Neural progenitor cell (in vitro differentiated cells): ENCODE results near the gene ANKMY1. TPM values are rescaled to one million over a fixed set of nuclear protein-coding genes. Genes with fewer than 3 reads are reported as not detected.

Source experiments
- DNase-seq: peaks from one replicate; pipeline ENCODE4 v3.0.0-alpha.2; 2016; ENCODE audit warnings: low spot score
- H2AFZ ChIP-seq: fragments of 200-600 bp; sonication (generic); replicated peaks from 2 replicates; pipeline ENCODE4 v1.6.1; 2016; ENCODE audit warnings: antibody characterized with exemption
- H3F3A ChIP-seq: fragments of 200-600 bp; sonication (generic); 2 replicates; pipeline ENCODE4 v1.6.1; 2016; ENCODE audit warnings: antibody characterized with exemption, low read depth
- H3K27ac ChIP-seq: fragments of 200-600 bp; sonication (generic); 2 replicates; pipeline ENCODE4 v1.5.1; 2016; ENCODE audit warnings: mild to moderate bottlenecking
- H3K27me3 ChIP-seq: fragments of 200-600 bp; sonication (generic); 2 replicates; pipeline ENCODE4 v1.6.1; 2016; ENCODE audit warnings: mild to moderate bottlenecking, moderate library complexity
- H3K36me3 ChIP-seq: fragments of 200-600 bp; sonication (generic); 2 replicates; pipeline ENCODE4 v1.5.1; 2016
- H3K4me1 ChIP-seq: fragments of 200-600 bp; sonication (generic); 2 replicates; pipeline ENCODE4 v1.6.1; 2016; ENCODE audit warnings: mixed run types
- H3K4me2 ChIP-seq: fragments of 200-600 bp; sonication (generic); 2 replicates; pipeline ENCODE4 v1.6.1; 2016
- H3K4me3 ChIP-seq: fragments of 200-600 bp; sonication (generic); 2 replicates; pipeline ENCODE4 v1.5.1; 2016
- H3K79me2 ChIP-seq: fragments of 200-600 bp; sonication (generic); 2 replicates; pipeline ENCODE4 v1.6.1; 2016; ENCODE audit warnings: low read depth
- H3K9ac ChIP-seq: fragments of 200-600 bp; sonication (generic); 2 replicates; pipeline ENCODE4 v1.6.1; 2016
- H3K9me3 ChIP-seq: fragments of 200-600 bp; sonication (generic); 2 replicates; pipeline ENCODE4 v1.5.1; 2016; ENCODE audit warnings: low read depth
- H4K20me1 ChIP-seq: fragments of 200-600 bp; sonication (generic); 2 replicates; pipeline ENCODE4 v1.6.1; 2016; ENCODE audit warnings: low read depth
- H3K27ac Mint-ChIP-seq: 3 replicates; pipeline ENCODE4 v1.8.0; 2021; ENCODE audit warnings: mixed read lengths
- H3K27me3 Mint-ChIP-seq: 2 replicates; pipeline ENCODE4 v1.8.0; 2022; ENCODE audit warnings: low read depth, mild to moderate bottlenecking, inconsistent platforms, moderate library complexity, mixed read lengths; ENCODE audit not compliant: insufficient read depth
- H3K36me3 Mint-ChIP-seq: 3 replicates; pipeline ENCODE4 v1.8.0; 2021; ENCODE audit warnings: mixed read lengths
- H3K4me1 Mint-ChIP-seq: 3 replicates; pipeline ENCODE4 v1.8.0; 2021; ENCODE audit warnings: mixed read lengths
- H3K4me3 Mint-ChIP-seq: 3 replicates; pipeline ENCODE4 v1.8.0; 2021; ENCODE audit warnings: mild to moderate bottlenecking, moderate library complexity, mixed read lengths
- H3K9me3 Mint-ChIP-seq: 3 replicates; pipeline ENCODE4 v1.8.0; 2020; ENCODE audit warnings: mixed read lengths
- CTCF ChIP-seq: fragments of 200-600 bp; sonication (generic); IDR thresholded peaks from 2 replicates; pipeline ENCODE4 v1.5.1; 2017; ENCODE audit warnings: antibody characterized with exemption, mild to moderate bottlenecking
- EZH2 ChIP-seq: fragments of 200-600 bp; sonication (generic); IDR thresholded peaks from 2 replicates; pipeline ENCODE4 v1.6.1; 2017; ENCODE audit warnings: antibody characterized with exemption, mild to moderate bottlenecking, moderate library complexity
- EZH2phosphoT487 ChIP-seq: fragments of 200-600 bp; sonication (generic); IDR thresholded peaks from 2 replicates; pipeline ENCODE4 v1.6.1; 2017; ENCODE audit warnings: antibody characterized with exemption
- total RNA-seq: library from RNA; depleted of rRNA; stranded (reverse); fragments of >200 nt; gene quantifications from 2 replicates; pipeline ENCODE4 v1.2.3, GENCODE V29; 2015; ENCODE audit warnings: low replicate concordance

ANKMY1 gene
- total RNA-seq, 1 donor from 2014 or later, result 4.2 TPM

- peaks cover 6% of the 10 kb centered on the region for H3F3A ChIP-seq
- H3K4me3 ChIP-seq, result no peak overlapping the region
- H3K9me3 Mint-ChIP-seq, result no peaks in the 10 kb centered on the region
- peaks cover 16% of the 10 kb centered on the region for H3K4me1 Mint-ChIP-seq
- H3K4me3 Mint-ChIP-seq, result no peak overlapping the region
- H3K4me1 ChIP-seq, result peaks cover 40% of the 10 kb centered on the region
- no peak overlapping the region for H3K4me2 ChIP-seq
- H3K36me3 ChIP-seq, result no peaks in the 10 kb centered on the region
- peaks cover 6% of the 10 kb centered on the region for H3K27me3 Mint-ChIP-seq
- no peak overlapping the region for H3K9ac ChIP-seq
- peaks cover 67% of the 10 kb centered on the region for H4K20me1 ChIP-seq
- H3K9me3 ChIP-seq, result no peaks in the 10 kb centered on the region
- no peak overlapping the region for H2AFZ ChIP-seq
- peaks cover 2% of the 10 kb centered on the region for H3K36me3 Mint-ChIP-seq
- H3K27me3 ChIP-seq, result peaks cover 19% of the 10 kb centered on the region
- H3K27ac ChIP-seq, result no peak overlapping the region
- no peak overlapping the region for H3K27ac Mint-ChIP-seq
- peak; percentile 45 for DNase-seq
- H3K79me2 ChIP-seq, result no peaks in the 10 kb centered on the region
- TF ChIP-seq EZH2phosphoT487, result no peak
- TF ChIP-seq CTCF, result no peak
- no peak for TF ChIP-seq EZH2
Observed at GRCh38 chr2:240459401-240460252, 98.2 kb downstream of the ANKMY1 start.

GRCh38 chr2:240458900-240459391 lies 98.8 kb downstream of the ANKMY1 start:
- Mint-ChIP-seq H3K27ac (no peak overlapping the region), H3K4me1 (peaks cover 21% of the 10 kb centered on the region), H3K4me3 (no peak overlapping the region), H3K27me3 (peaks cover 8% of the 10 kb centered on the region), H3K9me3 (no peaks in the 10 kb centered on the region), H3K36me3 (no peaks in the 10 kb centered on the region)
- H3K4me2 ChIP-seq, result no peak overlapping the region
- no peak overlapping the region for H2AFZ ChIP-seq
- H3K27me3 ChIP-seq, result peaks cover 26% of the 10 kb centered on the region
- no peaks in the 10 kb centered on the region for H3K9me3 ChIP-seq
- H3K36me3 ChIP-seq, result no peaks in the 10 kb centered on the region
- H3K4me3 ChIP-seq, result no peak overlapping the region
- peaks cover 70% of the 10 kb centered on the region for H4K20me1 ChIP-seq
- H3K4me1 ChIP-seq, result peaks cover 47% of the 10 kb centered on the region
- no peak for TF ChIP-seq EZH2
- TF ChIP-seq EZH2phosphoT487, result no peak
- no peak for TF ChIP-seq CTCF
- peaks cover 12% of the 10 kb centered on the region for H3F3A ChIP-seq
- no peak for DNase-seq
- no peak overlapping the region for H3K9ac ChIP-seq
- no peaks in the 10 kb centered on the region for H3K79me2 ChIP-seq
- H3K27ac ChIP-seq, result no peak overlapping the region

GRCh38 chr2:240458044-240458899 lies 99.5 kb downstream of the ANKMY1 start:
- no peak for DNase-seq
- peaks cover 74% of the 10 kb centered on the region for H4K20me1 ChIP-seq
- TF ChIP-seq EZH2phosphoT487 (no peak), EZH2 (no peak), CTCF (no peak)
- peaks cover 32% of the 10 kb centered on the region for H3K27me3 ChIP-seq
- no peak overlapping the region for H3K4me3 Mint-ChIP-seq
- no peak overlapping the region for H3K4me3 ChIP-seq
- H3K36me3 Mint-ChIP-seq, result no peaks in the 10 kb centered on the region
- no peaks in the 10 kb centered on the region for H3K9me3 Mint-ChIP-seq
- H3K27ac ChIP-seq, result no peak overlapping the region
- H3K4me1 ChIP-seq, result peaks cover 50% of the 10 kb centered on the region
- H3K9ac ChIP-seq, result no peak overlapping the region
- peaks cover 22% of the 10 kb centered on the region for H3K4me1 Mint-ChIP-seq
- no peaks in the 10 kb centered on the region for H3K9me3 ChIP-seq
- peaks cover 17% of the 10 kb centered on the region for H3F3A ChIP-seq
- H3K79me2 ChIP-seq, result no peaks in the 10 kb centered on the region
- no peak overlapping the region for H3K27ac Mint-ChIP-seq
- peaks cover 8% of the 10 kb centered on the region for H3K27me3 Mint-ChIP-seq
- no peak overlapping the region for H2AFZ ChIP-seq
- H3K4me2 ChIP-seq, result no peak overlapping the region
- no peaks in the 10 kb centered on the region for H3K36me3 ChIP-seq
